IMR-90 (cell line): ENCODE results near the gene CACNA2D3. TPM values are rescaled to one million over a fixed set of nuclear protein-coding genes. Genes with fewer than 3 reads are reported as not detected.

ENCODE experiments used
- ATAC-seq: fragments of 200-7000 bp; cut with Tn5 transposase; 2 replicates; pipeline ENCODE4 v1.9.1; 2020; ENCODE audit warnings: low read depth, mild to moderate bottlenecking, moderate library complexity
- BruUV-seq: library from RNA; stranded (reverse); fragments of 400-500 nt; replicated peaks from 2 replicates; lab custom pipeline; 2021; lab: Mats Ljungman, UMichigan
- CTCF ChIA-PET: fragments of 300-600 bp; formaldehyde crosslinking; extraction: SDS; loops from one replicate; lab custom pipeline; 2021; ENCODE audit warnings: antibody characterized with exemption; lab: Yijun Ruan, JAX
- POLR2A ChIA-PET: fragments of 300-600 bp; sonication (Branson Sonifier 250); formaldehyde crosslinking; loops from one replicate; lab custom pipeline; 2022; ENCODE audit warnings: antibody characterized with exemption; ENCODE audit not compliant: unreplicated experiment; lab: Charles Lee
- DNase-seq: peaks from one replicate; pipeline ENCODE4 v3.0.0; 2013
- H2AFZ ChIP-seq: replicated peaks from 2 replicates; pipeline ENCODE3; 2013; ENCODE audit warnings: low read length, mild to moderate bottlenecking; ENCODE audit not compliant: poor library complexity
- H2AK5ac ChIP-seq: 2 replicates; pipeline ENCODE4 v1.6.1; 2013; ENCODE audit warnings: low read depth, low read length, inconsistent platforms
- H2AK9ac ChIP-seq: replicated peaks from 2 replicates; pipeline ENCODE3; 2013; ENCODE audit warnings: mild to moderate bottlenecking, low read depth, low read length, moderate library complexity; ENCODE audit not compliant: poor library complexity
- H2BK120ac ChIP-seq: 2 replicates; pipeline ENCODE4 v1.6.1; 2013; ENCODE audit warnings: low read depth, low read length, inconsistent platforms
- H2BK15ac ChIP-seq: 3 replicates; pipeline ENCODE4 v1.6.1; 2013; ENCODE audit warnings: low read depth, low read length, inconsistent platforms
- H2BK20ac ChIP-seq: 2 replicates; pipeline ENCODE4 v1.6.1; 2013; ENCODE audit warnings: low read depth, mild to moderate bottlenecking, inconsistent platforms, low read length, moderate library complexity
- H2BK5ac ChIP-seq: 2 replicates; pipeline ENCODE4 v1.6.1; 2013; ENCODE audit warnings: mild to moderate bottlenecking, low read depth, low read length, inconsistent platforms; ENCODE audit not compliant: poor library complexity, severe bottlenecking
- H3K14ac ChIP-seq: replicated peaks from 2 replicates; pipeline ENCODE4 v1.6.1; 2013; ENCODE audit warnings: low read depth, low read length, inconsistent platforms
- H3K18ac ChIP-seq: 2 replicates; pipeline ENCODE4 v1.6.1; 2013; ENCODE audit warnings: low read depth, low read length, control low read depth
- H3K23ac ChIP-seq: 2 replicates; pipeline ENCODE4 v1.6.1; 2013; ENCODE audit warnings: low read depth, low read length, inconsistent platforms
- H3K27ac ChIP-seq: 2 replicates; pipeline ENCODE4 v1.5.1; 2013; ENCODE audit warnings: mild to moderate bottlenecking, control low read depth, low read length; ENCODE audit not compliant: insufficient read depth
- H3K27me3 ChIP-seq: 2 replicates; pipeline ENCODE4 v1.6.1; 2013; ENCODE audit warnings: low read length; ENCODE audit not compliant: control insufficient read depth, insufficient read depth
- H3K36me3 ChIP-seq: 2 replicates; pipeline ENCODE4 v1.6.1; 2013; ENCODE audit warnings: low read length, mixed read lengths; ENCODE audit not compliant: control insufficient read depth, insufficient read depth
- H3K4ac ChIP-seq: 2 replicates; pipeline ENCODE4 v1.6.1; 2013; ENCODE audit warnings: low read depth, low read length, inconsistent platforms
- H3K4me1 ChIP-seq: 2 replicates; pipeline ENCODE4 v1.6.1; 2013; ENCODE audit warnings: low read length, mixed read lengths; ENCODE audit not compliant: control insufficient read depth, insufficient read depth
- H3K4me2 ChIP-seq: 2 replicates; pipeline ENCODE4 v1.6.1; 2013; ENCODE audit warnings: low read depth, mild to moderate bottlenecking, control low read depth, low read length, moderate library complexity
- H3K4me3 ChIP-seq: 2 replicates; pipeline ENCODE4 v1.5.1; 2013; ENCODE audit warnings: low read depth, mild to moderate bottlenecking, control low read depth, low read length, moderate library complexity; ENCODE audit not compliant: insufficient read depth
- H3K56ac ChIP-seq: 2 replicates; pipeline ENCODE4 v1.6.1; 2013; ENCODE audit warnings: low read length, inconsistent platforms; ENCODE audit not compliant: insufficient read depth; ENCODE audit errors: extremely low read depth
- H3K79me1 ChIP-seq, 2 experiments: 2 replicates each; pipeline ENCODE4 v1.6.1; 2013; ENCODE audit warnings: low read length in 2 of 2, inconsistent platforms in 1 of 2, low read depth in 1 of 2
- H3K9ac ChIP-seq: 2 replicates; pipeline ENCODE4 v1.6.1; 2013; ENCODE audit warnings: low read depth, low read length, control low read depth
- H3K9me1 ChIP-seq: 2 replicates; pipeline ENCODE4 v1.6.1; 2013; ENCODE audit warnings: low read length, inconsistent platforms; ENCODE audit not compliant: insufficient read depth
- H3K9me3 ChIP-seq: 2 replicates; pipeline ENCODE4 v1.6.1; 2013; ENCODE audit warnings: low read length; ENCODE audit not compliant: control insufficient read depth, insufficient read depth
- H4K20me1 ChIP-seq: 2 replicates; pipeline ENCODE4 v1.6.1; 2013; ENCODE audit warnings: low read length, inconsistent platforms; ENCODE audit not compliant: insufficient read depth
- H4K5ac ChIP-seq: 2 replicates; pipeline ENCODE4 v1.6.1; 2013; ENCODE audit warnings: mild to moderate bottlenecking, low read depth, low read length, control low read depth
- H4K8ac ChIP-seq, 2 experiments: 2 replicates each; pipeline ENCODE4 v1.6.1; 2013; ENCODE audit warnings: low read depth in 2 of 2, low read length in 2 of 2, control low read depth in 1 of 2, inconsistent platforms in 1 of 2
- H4K91ac ChIP-seq: 2 replicates; pipeline ENCODE4 v1.6.1; 2013; ENCODE audit warnings: low read depth, low read length, inconsistent platforms; ENCODE audit not compliant: insufficient read depth
- BHLHE40 ChIP-seq: fragments of 150-350 bp; IDR thresholded peaks from 2 replicates; pipeline ENCODE4 v1.6.1; 2016; ENCODE audit warnings: mild to moderate bottlenecking, low read depth, low read length
- CEBPB ChIP-seq: IDR thresholded peaks from 2 replicates; pipeline ENCODE4 v1.6.1; 2012; ENCODE audit warnings: low read depth, low read length, improper control_type of control experiment
- CHD1 ChIP-seq: IDR thresholded peaks from 2 replicates; pipeline ENCODE4 v1.6.1; 2012; ENCODE audit warnings: low read depth, low read length, improper control_type of control experiment
- CTCF ChIP-seq: conservative IDR thresholded peaks from 2 replicates; pipeline ENCODE4 v1.5.1; 2012; ENCODE audit warnings: mild to moderate bottlenecking, low read depth, low read length, improper control_type of control experiment
- FOS ChIP-seq: fragments of 150-350 bp; IDR thresholded peaks from 2 replicates; pipeline ENCODE4 v1.6.1; 2016; ENCODE audit warnings: low read depth, low read length
- MAFK ChIP-seq: IDR thresholded peaks from 2 replicates; pipeline ENCODE4 v1.6.1; 2012; ENCODE audit warnings: low read depth, low read length, improper control_type of control experiment
- MAZ ChIP-seq: IDR thresholded peaks from 2 replicates; pipeline ENCODE4 v1.6.1; 2012; ENCODE audit warnings: low read depth, mild to moderate bottlenecking, low read length, improper control_type of control experiment, moderate library complexity, borderline replicate concordance
- MXI1 ChIP-seq: IDR thresholded peaks from 2 replicates; pipeline ENCODE4 v1.6.1; 2012; ENCODE audit warnings: low read depth, mild to moderate bottlenecking, low read length, moderate library complexity, borderline replicate concordance
- NFE2L2 ChIP-seq: fragments of 150-350 bp; IDR thresholded peaks from 2 replicates; pipeline ENCODE4 v1.6.1; 2016; ENCODE audit warnings: low read depth, mild to moderate bottlenecking, low read length
- RAD21 ChIP-seq: IDR thresholded peaks from 2 replicates; pipeline ENCODE4 v1.6.1; 2012; ENCODE audit warnings: low read length, improper control_type of control experiment
- RCOR1 ChIP-seq: IDR thresholded peaks from 2 replicates; pipeline ENCODE4 v1.6.1; 2012; ENCODE audit warnings: mild to moderate bottlenecking, low read length, improper control_type of control experiment; ENCODE audit not compliant: insufficient replicate concordance
- RFX5 ChIP-seq: IDR thresholded peaks from 2 replicates; pipeline ENCODE4 v1.8.0; 2012; ENCODE audit warnings: low read depth, mild to moderate bottlenecking, low read length, moderate library complexity
- SMC3 ChIP-seq: fragments of 150-350 bp; IDR thresholded peaks from 2 replicates; pipeline ENCODE4 v1.6.1; 2016; ENCODE audit warnings: low read depth, mild to moderate bottlenecking, antibody characterized with exemption, low read length, moderate library complexity
- USF2 ChIP-seq: fragments of 150-350 bp; IDR thresholded peaks from 2 replicates; pipeline ENCODE4 v1.6.1; 2017; ENCODE audit warnings: mild to moderate bottlenecking, antibody characterized with exemption, low read length, low read depth
- WGBS, 2 experiments: methylation state at CpG; one replicate each; pipeline versions ENCODE4 v1.1.5 to v1.1.7; 2013; ENCODE audit warnings: missing lambda C conversion rate in 2 of 2; ENCODE audit not compliant: insufficient read length in 1 of 2; ENCODE audit errors: extremely low coverage in 2 of 2; 5-methylcytosine and 5-hydroxymethylcytosine counted together
- dilution Hi-C: fragments of 300-500 bp; cut with HindIII; formaldehyde crosslinking; loops from one replicate; pipeline ENCODE4 v1.14.3; 2018; ENCODE audit warnings: low sequenced_read_pairs; ENCODE audit not compliant: unreplicated experiment
- in situ Hi-C: fragments of 300-500 bp; cut with MboI; formaldehyde crosslinking; loops from 3 replicates; pipeline ENCODE4 v1.14.3; 2019; ENCODE audit warnings: low sequenced_read_pairs, inconsistent platforms, mixed read lengths
- intact Hi-C: fragments of 100-400 bp; cut with micrococcal nuclease; formaldehyde crosslinking; loops from 2 replicates; pipeline ENCODE4 v1.10.0; 2022
- polyA plus RNA-seq, 3 experiments: library from polyadenylated mRNA; depleted of rRNA; stranded (reverse); fragments of >200 nt; gene quantifications; 2 replicates each; pipeline ENCODE4 v1.2.3, GENCODE V29; 2012; ENCODE audit warnings: low replicate concordance in 1 of 3
- total RNA-seq: library from RNA; depleted of rRNA; stranded (reverse); fragments of >200 nt; gene quantifications from 2 replicates; pipeline ENCODE4 v1.2.3, GENCODE V29; 2012

Gene CACNA2D3
- total and polyA plus RNA-seq, 2 of the 4 experiments (the other 2 are of a cell fraction) = 0.36 to 0.41 TPM

DNA sequence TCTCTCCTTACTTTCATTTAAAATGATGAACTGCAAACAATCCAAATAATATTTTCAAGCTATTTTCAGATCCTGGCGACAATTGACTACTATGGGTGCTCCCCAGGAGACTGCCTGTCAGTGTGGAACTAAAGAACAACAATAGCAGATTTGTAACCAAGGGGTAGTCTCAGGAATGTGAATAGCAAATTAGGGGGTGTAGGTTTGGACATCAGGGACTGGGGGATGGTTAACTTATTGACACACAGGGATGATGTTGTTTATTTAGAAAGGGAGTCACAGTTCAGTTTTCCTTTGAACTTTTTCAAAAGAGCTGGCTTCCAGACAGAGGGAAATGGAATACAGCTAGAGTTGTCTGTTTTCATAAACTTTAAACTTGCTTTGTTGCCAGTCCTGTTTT is 575.7 kb downstream of the CACNA2D3 start:
- Histone ChIP-seq H3K14ac (no peak overlapping the region), H3K4me1 (no peaks in the 10 kb centered on the region), H4K91ac (no peak overlapping the region), H2BK15ac (no peak overlapping the region), H3K9ac (no peak overlapping the region), H2BK20ac (no peak overlapping the region), H3K4me2 (no peak overlapping the region), H3K4me3 (no peak overlapping the region), H2AFZ (no peak overlapping the region), H3K4ac (no peak overlapping the region), H3K9me1 (no peaks in the 10 kb centered on the region), H2AK9ac (no peak overlapping the region), H3K27ac (no peak overlapping the region), H3K79me1 (no peaks in the 10 kb centered on the region), H2AK5ac (no peak overlapping the region), H2BK120ac (no peak overlapping the region), H3K18ac (no peak overlapping the region), H3K36me3 (no peaks in the 10 kb centered on the region), H2BK5ac (no peak overlapping the region), H4K5ac (no peak overlapping the region), H3K23ac (no peak overlapping the region), H3K27me3 (no peaks in the 10 kb centered on the region; the same call in 1 of the 2 replicates), H4K20me1 (no peaks in the 10 kb centered on the region), H3K9me3 (no peaks in the 10 kb centered on the region), H4K8ac (no peak overlapping the region), H3K56ac (no peak overlapping the region)
- WGBS, 2 experiments = no CpG with 5 or more reads among the region's 1 CpG
- dilution Hi-C loops = no loop called here
- in situ Hi-C loops = no loop called here
- ChIA-PET POLR2A (no interaction called here), CTCF (no interaction called here)
- BruUV-seq = no TSS peak
- ATAC-seq = no peak
- intact Hi-C loops = no loop called here
- TF ChIP-seq MXI1 (no peak), MAFK (no peak), BHLHE40 (no peak), SMC3 (no peak), RFX5 (no peak), RCOR1 (no peak), FOS (no peak), CEBPB (no peak), USF2 (no peak), RAD21 (no peak), MAZ (no peak), CTCF (no peak), CHD1 (no peak), NFE2L2 (no peak)
- DNase-seq = no peak
